Vagina (tissue), 2 donors: ENCODE data around the gene BNC2.

ENCODE experiments used
- POLR2A ChIP-seq, 2 donors: fragments of 450-650 bp; IDR thresholded peaks; one replicate each; pipeline ENCODE4 v1.6.1; 2017; ENCODE audit warnings: antibody characterized with exemption in 2 of 2, mild to moderate bottlenecking in 2 of 2, moderate library complexity in 2 of 2
- POLR2AphosphoS5 ChIP-seq, 2 donors: sonication (generic); formaldehyde crosslinking; IDR thresholded peaks; one replicate each; pipeline ENCODE4 v1.9.0; 2017; ENCODE audit warnings: antibody characterized with exemption in 2 of 2, mild to moderate bottlenecking in 2 of 2, low read depth in 1 of 2; ENCODE audit not compliant: insufficient read depth in 1 of 2
- TF ChIP-seq, protein P1 (sequence below), 3 experiments: fragments of 450-650 bp in 2 of 3; fragments of 200-600 bp in 1 of 3; sonication (generic) in 1 of 3; IDR thresholded peaks; one replicate each; pipeline ENCODE4 v1.5.1; 2017 to 2019; ENCODE audit warnings: antibody characterized with exemption in 3 of 3, mild to moderate bottlenecking in 2 of 3, moderate library complexity in 2 of 3

DNA sequence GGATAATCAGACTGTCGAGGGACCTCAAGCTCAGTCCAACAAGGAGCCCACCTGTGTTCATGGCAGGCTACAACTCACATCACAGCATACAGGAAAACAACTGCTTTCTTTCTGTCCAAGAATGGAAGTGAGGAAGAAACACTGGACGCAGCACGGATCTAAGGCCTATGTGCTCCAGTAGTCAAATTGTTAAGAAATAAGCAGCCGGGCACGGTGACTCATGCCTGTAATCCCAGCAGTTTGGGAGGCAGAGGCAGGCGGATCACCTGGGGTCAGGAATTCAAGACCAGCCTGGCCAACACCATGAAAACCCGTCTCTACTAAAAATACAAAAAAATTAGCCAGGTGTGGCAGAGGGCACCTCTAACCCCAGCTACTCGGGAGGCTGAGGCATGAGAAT is 427.8 kb downstream of the BNC2 start:
- no peak for TF ChIP-seq POLR2A (IDR thresholded peaks at IDR 0.05)
- no peak for TF ChIP-seq POLR2AphosphoS5 (IDR thresholded peaks at IDR 0.05; ENCODE audit: insufficient read depth in 1 of 2, low read depth in 1 of 2)
- TF ChIP-seq, protein P1, sequence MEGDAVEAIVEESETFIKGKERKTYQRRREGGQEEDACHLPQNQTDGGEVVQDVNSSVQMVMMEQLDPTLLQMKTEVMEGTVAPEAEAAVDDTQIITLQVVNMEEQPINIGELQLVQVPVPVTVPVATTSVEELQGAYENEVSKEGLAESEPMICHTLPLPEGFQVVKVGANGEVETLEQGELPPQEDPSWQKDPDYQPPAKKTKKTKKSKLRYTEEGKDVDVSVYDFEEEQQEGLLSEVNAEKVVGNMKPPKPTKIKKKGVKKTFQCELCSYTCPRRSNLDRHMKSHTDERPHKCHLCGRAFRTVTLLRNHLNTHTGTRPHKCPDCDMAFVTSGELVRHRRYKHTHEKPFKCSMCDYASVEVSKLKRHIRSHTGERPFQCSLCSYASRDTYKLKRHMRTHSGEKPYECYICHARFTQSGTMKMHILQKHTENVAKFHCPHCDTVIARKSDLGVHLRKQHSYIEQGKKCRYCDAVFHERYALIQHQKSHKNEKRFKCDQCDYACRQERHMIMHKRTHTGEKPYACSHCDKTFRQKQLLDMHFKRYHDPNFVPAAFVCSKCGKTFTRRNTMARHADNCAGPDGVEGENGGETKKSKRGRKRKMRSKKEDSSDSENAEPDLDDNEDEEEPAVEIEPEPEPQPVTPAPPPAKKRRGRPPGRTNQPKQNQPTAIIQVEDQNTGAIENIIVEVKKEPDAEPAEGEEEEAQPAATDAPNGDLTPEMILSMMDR (IDR thresholded peaks at IDR 0.05), result no peak
